ENCODE results near the gene RFX4. TPM values are rescaled to one million over a fixed set of nuclear protein-coding genes. Genes with fewer than 3 reads are reported as not detected.

The RFX4 gene
- total and polyA plus RNA-seq, 10 of the 15 experiments (the other 5 are each of a cell fraction or from before 2014, with no cell fraction given), result 0.02 to 0.23 TPM; not detected in 8

GRCh38 chr12:106774005-106774807 lies 191.4 kb downstream of the RFX4 start, which contains the start of gene RIC8B:
Gene RIC8B, plus strand, starts transcription at chr12:106774682. Its CDS starts 64 bp downstream, at chr12:106774746.
- Histone ChIP-seq H3K36me3 (ENCODE audit: control insufficient read depth in 2 of 2, insufficient read depth in 2 of 2, low read length in 1 of 2) (no peaks in the 10 kb centered on the region; a peak in 1 of 4 replicates), H3K9me3 (replicated peaks; ENCODE audit: control insufficient read depth, insufficient read depth, low read length) (no peaks in the 10 kb centered on the region), H3K79me2 (ENCODE audit: control insufficient read depth, insufficient read depth, low read length) (peaks cover 21% of the 10 kb centered on the region), H3K4me3 (peak within 1 kb of the TSS; percentile 73), H3K27ac (ENCODE audit: control insufficient read depth, insufficient read depth) (peak within 1 kb of the TSS; percentile 71), H2AFZ (ENCODE audit: control insufficient read depth, low read depth, low read length) (peak within 1 kb of the TSS; percentile 89), H3K4me1 (ENCODE audit: control insufficient read depth, insufficient read depth, low read length) (no peaks in the 10 kb centered on the region), H3K4me2 (ENCODE audit: control insufficient read depth, insufficient read depth) (peak within 1 kb of the TSS; percentile 85), H3K27me3 (replicated peaks in 1 of 2; ENCODE audit: control insufficient read depth in 2 of 2, insufficient read depth in 2 of 2, low read length in 1 of 2) (no peaks in the 10 kb centered on the region), H4K20me1 (ENCODE audit: control insufficient read depth, insufficient read depth) (no peaks in the 10 kb centered on the region), H3K9ac (ENCODE audit: control insufficient read depth, insufficient read depth, low read length) (peak within 1 kb of the TSS; percentile 76)
- FAIRE-seq (peak; percentile 91), ATAC-seq (peak; percentile 90), DNase-seq (ENCODE audit: low read depth, low spot score) (peak; percentile 92)
- POLR2A ChIA-PET, result interaction anchor here (1.1 to 1.5 kb wide), 2 partner anchors 14 to 16 kb away, joined by 3 read pairs; no protein-coding TSS in a partner anchor
- intact Hi-C loops (cut with micrococcal nuclease; ENCODE audit: unreplicated experiment) (no loop called here), in situ Hi-C loops (cut with MboI) (no loop called here)
- RAD21 ChIA-PET (ENCODE audit: unreplicated experiment), result no interaction called here
- CTCF ChIA-PET, result interaction anchor here (1.5 kb wide), 1 partner anchor 23 kb away, joined by 3 read pairs; no protein-coding TSS in a partner anchor
- WGBS (ENCODE audit: insufficient coverage, insufficient replicate concordance, low lambda C conversion rate, missing lambda C conversion rate), result under 1% methylated on average over 52 of the region's 66 CpGs
- SMC1A ChIA-PET (ENCODE audit: uncharacterized antibody, unreplicated experiment), result interaction anchor here (1.4 to 2.6 kb wide), 3 partner anchors 11 to 27 kb away, joined by 3 to 9 read pairs (median 4); no protein-coding TSS in a partner anchor
- BruUV-seq (replicated peaks), result TSS peak; percentile 57
- TF ChIP-seq NR2C2 (IDR thresholded peaks at IDR 0.05; ENCODE audit: borderline replicate concordance, control insufficient read depth, insufficient read length, low read depth) (no peak), ZNF207 (IDR thresholded peaks at IDR 0.05; ENCODE audit: borderline replicate concordance) (peak; percentile 79; the same call in 1 of the 2 replicates), MAX (IDR thresholded peaks at IDR 0.05; ENCODE audit: low read depth, low read length) (peak; percentile 30; the same call in 1 of the 2 replicates), PAX5 (IDR thresholded peaks at IDR 0.05; ENCODE audit: borderline replicate concordance, low read depth, low read length) (peak; percentile 74), GABPA (IDR thresholded peaks at IDR 0.05; ENCODE audit: low read depth) (peak; percentile 80), ATF7 (IDR thresholded peaks at IDR 0.05; ENCODE audit: low read depth) (peak; percentile 61), TARDBP (IDR thresholded peaks at IDR 0.05; ENCODE audit: borderline replicate concordance) (peak; percentile 89), KLF5 (IDR thresholded peaks at IDR 0.05; ENCODE audit: partially characterized antibody) (peak; percentile 54), POLR2AphosphoS5 (IDR thresholded peaks at IDR 0.05; ENCODE audit: low read length) (peak; percentile 64), HDGF (IDR thresholded peaks at IDR 0.05) (peak; percentile 83), HDAC6 (IDR thresholded peaks at IDR 0.05; ENCODE audit: unreplicated experiment) (no peak), NR2F1 (conservative IDR thresholded peaks at IDR 0.05) (peak; percentile 51), NBN (IDR thresholded peaks at IDR 0.05) (peak; percentile 87; the same call in 1 of the 2 replicates), HCFC1 (IDR thresholded peaks at IDR 0.05; ENCODE audit: low read length) (peak; percentile 95), EED (IDR thresholded peaks at IDR 0.05; ENCODE audit: low read depth) (peak; percentile 97), YY1 (IDR thresholded peaks at IDR 0.05; ENCODE audit: low read depth, low read length) (peak; percentile 85), MYB (IDR thresholded peaks at IDR 0.05; ENCODE audit: borderline replicate concordance, low read depth, low read length) (peak; percentile 16; the same call in 1 of the 2 replicates), CREM (IDR thresholded peaks at IDR 0.05; ENCODE audit: low read depth) (peak; percentile 92), BACH1 (IDR thresholded peaks at IDR 0.05; ENCODE audit: borderline replicate concordance) (peak; percentile 26; the same call in 1 of the 2 replicates)
- TF ChIP-seq, protein P1, sequence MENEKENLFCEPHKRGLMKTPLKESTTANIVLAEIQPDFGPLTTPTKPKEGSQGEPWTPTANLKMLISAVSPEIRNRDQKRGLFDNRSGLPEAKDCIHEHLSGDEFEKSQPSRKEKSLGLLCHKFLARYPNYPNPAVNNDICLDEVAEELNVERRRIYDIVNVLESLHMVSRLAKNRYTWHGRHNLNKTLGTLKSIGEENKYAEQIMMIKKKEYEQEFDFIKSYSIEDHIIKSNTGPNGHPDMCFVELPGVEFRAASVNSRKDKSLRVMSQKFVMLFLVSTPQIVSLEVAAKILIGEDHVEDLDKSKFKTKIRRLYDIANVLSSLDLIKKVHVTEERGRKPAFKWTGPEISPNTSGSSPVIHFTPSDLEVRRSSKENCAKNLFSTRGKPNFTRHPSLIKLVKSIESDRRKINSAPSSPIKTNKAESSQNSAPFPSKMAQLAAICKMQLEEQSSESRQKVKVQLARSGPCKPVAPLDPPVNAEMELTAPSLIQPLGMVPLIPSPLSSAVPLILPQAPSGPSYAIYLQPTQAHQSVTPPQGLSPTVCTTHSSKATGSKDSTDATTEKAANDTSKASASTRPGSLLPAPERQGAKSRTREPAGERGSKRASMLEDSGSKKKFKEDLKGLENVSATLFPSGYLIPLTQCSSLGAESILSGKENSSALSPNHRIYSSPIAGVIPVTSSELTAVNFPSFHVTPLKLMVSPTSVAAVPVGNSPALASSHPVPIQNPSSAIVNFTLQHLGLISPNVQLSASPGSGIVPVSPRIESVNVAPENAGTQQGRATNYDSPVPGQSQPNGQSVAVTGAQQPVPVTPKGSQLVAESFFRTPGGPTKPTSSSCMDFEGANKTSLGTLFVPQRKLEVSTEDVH (IDR thresholded peaks at IDR 0.05; ENCODE audit: low read depth, partially characterized antibody), result peak; percentile 83
- TF ChIP-seq, protein P2, sequence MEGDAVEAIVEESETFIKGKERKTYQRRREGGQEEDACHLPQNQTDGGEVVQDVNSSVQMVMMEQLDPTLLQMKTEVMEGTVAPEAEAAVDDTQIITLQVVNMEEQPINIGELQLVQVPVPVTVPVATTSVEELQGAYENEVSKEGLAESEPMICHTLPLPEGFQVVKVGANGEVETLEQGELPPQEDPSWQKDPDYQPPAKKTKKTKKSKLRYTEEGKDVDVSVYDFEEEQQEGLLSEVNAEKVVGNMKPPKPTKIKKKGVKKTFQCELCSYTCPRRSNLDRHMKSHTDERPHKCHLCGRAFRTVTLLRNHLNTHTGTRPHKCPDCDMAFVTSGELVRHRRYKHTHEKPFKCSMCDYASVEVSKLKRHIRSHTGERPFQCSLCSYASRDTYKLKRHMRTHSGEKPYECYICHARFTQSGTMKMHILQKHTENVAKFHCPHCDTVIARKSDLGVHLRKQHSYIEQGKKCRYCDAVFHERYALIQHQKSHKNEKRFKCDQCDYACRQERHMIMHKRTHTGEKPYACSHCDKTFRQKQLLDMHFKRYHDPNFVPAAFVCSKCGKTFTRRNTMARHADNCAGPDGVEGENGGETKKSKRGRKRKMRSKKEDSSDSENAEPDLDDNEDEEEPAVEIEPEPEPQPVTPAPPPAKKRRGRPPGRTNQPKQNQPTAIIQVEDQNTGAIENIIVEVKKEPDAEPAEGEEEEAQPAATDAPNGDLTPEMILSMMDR (IDR thresholded peaks at IDR 0.05 in 2 of 3, conservative IDR thresholded peaks at IDR 0.05 in 1 of 3; ENCODE audit: control insufficient read depth in 2 of 3, extremely low read depth in 1 of 3, insufficient read depth in 1 of 3, low read depth in 3 of 3, low read length in 3 of 3), result no peak

All from GM12878 (cell line).